Spleen (tissue), 7 donors: Measurements from ENCODE around the gene MKRN1.

Experiments used
- POLR2A ChIP-seq, 3 donors: fragments of 450-650 bp; IDR thresholded peaks; one replicate each; pipeline ENCODE4 v1.5.1; 2017; ENCODE audit warnings: antibody characterized with exemption in 3 of 3, mild to moderate bottlenecking in 1 of 3
- POLR2AphosphoS5 ChIP-seq, 3 donors: sonication (generic); formaldehyde crosslinking; IDR thresholded peaks; one replicate each; pipeline ENCODE4 v1.5.1; 2017; ENCODE audit warnings: antibody characterized with exemption in 3 of 3
- TF ChIP-seq, protein P1 (sequence below), 11 experiments: fragments of 200-600 bp in 7 of 11; fragments of 450-650 bp in 4 of 11; sonication (generic) in 4 of 11; IDR thresholded peaks in 8 of 11; conservative IDR thresholded peaks in 3 of 11; 1 replicate in 7 of 11; 2 replicates in 4 of 11; pipeline versions ENCODE4 v1.4.0 to v1.8.0; 2016 to 2021; ENCODE audit warnings: antibody characterized with exemption in 11 of 11, inconsistent platforms in 4 of 11, mild to moderate bottlenecking in 1 of 11
- donor health status: DM: no; HTN: no; CAD: no; lungs with moderate emphysema.
- donor health status: DM: no; HTN: no; CAD: no.
- donor health status: DM: no; HTN: no; CAD: no.

DNA sequence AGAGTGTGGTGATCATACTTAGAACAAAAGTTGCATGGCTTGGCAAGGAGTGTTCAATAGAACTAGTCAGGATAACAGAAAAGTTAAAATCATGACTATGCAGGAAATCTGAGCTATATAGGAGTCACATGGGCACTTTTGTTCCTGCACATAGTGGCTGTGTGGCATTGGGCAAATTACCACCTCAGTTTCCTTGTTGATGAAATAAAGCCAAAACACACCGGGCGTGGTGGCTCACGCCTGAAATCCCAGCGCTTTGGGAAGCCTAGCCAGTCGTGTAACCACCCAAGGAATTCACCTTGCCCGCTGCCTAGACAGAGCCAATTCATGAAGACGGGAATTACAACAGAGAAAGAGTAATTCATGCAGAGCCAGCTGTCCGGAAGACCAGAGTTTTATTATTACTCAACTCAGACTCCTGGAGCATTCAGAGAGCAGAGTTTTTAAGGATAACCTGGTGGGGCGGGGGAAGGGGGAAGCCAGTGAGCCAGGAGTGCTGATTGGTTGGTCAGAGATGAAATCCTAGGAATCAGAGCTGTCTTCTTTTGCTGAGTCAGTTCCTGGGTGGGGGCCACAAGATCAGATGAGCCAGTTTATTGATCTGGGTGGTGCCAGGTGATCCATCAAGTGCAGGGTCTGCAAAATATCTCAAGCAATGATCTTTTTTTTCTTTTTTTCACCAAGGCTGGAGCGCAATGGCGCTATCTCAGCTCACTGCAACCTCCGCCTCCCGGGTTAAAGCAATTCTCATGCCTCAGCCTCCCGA lies 6.4 kb upstream of the MKRN1 start:
- TF ChIP-seq, protein P1, sequence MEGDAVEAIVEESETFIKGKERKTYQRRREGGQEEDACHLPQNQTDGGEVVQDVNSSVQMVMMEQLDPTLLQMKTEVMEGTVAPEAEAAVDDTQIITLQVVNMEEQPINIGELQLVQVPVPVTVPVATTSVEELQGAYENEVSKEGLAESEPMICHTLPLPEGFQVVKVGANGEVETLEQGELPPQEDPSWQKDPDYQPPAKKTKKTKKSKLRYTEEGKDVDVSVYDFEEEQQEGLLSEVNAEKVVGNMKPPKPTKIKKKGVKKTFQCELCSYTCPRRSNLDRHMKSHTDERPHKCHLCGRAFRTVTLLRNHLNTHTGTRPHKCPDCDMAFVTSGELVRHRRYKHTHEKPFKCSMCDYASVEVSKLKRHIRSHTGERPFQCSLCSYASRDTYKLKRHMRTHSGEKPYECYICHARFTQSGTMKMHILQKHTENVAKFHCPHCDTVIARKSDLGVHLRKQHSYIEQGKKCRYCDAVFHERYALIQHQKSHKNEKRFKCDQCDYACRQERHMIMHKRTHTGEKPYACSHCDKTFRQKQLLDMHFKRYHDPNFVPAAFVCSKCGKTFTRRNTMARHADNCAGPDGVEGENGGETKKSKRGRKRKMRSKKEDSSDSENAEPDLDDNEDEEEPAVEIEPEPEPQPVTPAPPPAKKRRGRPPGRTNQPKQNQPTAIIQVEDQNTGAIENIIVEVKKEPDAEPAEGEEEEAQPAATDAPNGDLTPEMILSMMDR (IDR thresholded peaks at IDR 0.05 in 8 of 11, conservative IDR thresholded peaks at IDR 0.05 in 3 of 11), result no peak
- no peak for TF ChIP-seq POLR2AphosphoS5 (IDR thresholded peaks at IDR 0.05)
- no peak for TF ChIP-seq POLR2A (IDR thresholded peaks at IDR 0.05)
